Adrenal gland (tissue), 5 donors: Measurements from ENCODE around the gene SERPINE2.

Experiments used
- CTCF ChIP-seq, 6 experiments: fragments of 450-650 bp in 4 of 6; fragments of 200-600 bp in 2 of 6; sonication (generic) in 1 of 6; IDR thresholded peaks; 1 replicate in 5 of 6; 2 replicates in 1 of 6; pipeline versions ENCODE4 v1.5.1 to v1.8.0; 2016 to 2021; ENCODE audit warnings: antibody characterized with exemption in 6 of 6, mild to moderate bottlenecking in 2 of 6, moderate library complexity in 1 of 6
- POLR2A ChIP-seq, 2 donors: fragments of 450-650 bp; IDR thresholded peaks; one replicate each; pipeline ENCODE4 v1.6.1; 2017; ENCODE audit warnings: antibody characterized with exemption in 2 of 2, mild to moderate bottlenecking in 2 of 2, moderate library complexity in 1 of 2
- donor health status: DM: no; HTN: no; CAD: no.

- TF ChIP-seq CTCF (IDR thresholded peaks at IDR 0.05) (peak in 1 of 6 experiments; percentile 7), POLR2A (IDR thresholded peaks at IDR 0.05) (no peak)
These were observed 19.1 kb upstream of the SERPINE2 start for GRCh38 chr2:224058048-224058775.
